Parathyroid adenoma (tissue), 2 donors: Measurements from ENCODE around the gene TLK2.

Experiments used
- H2AFZ ChIP-seq: fragments of 300-600 bp; sonication (generic); one replicate; pipeline ENCODE4 v1.7.0; 2017; ENCODE audit warnings: antibody characterized with exemption, mild to moderate bottlenecking
- H3K27ac ChIP-seq: fragments of 300-600 bp; sonication (generic); one replicate; pipeline ENCODE4 v1.7.0; 2017
- H3K27me3 ChIP-seq: fragments of 300-600 bp; sonication (generic); one replicate; pipeline ENCODE4 v1.7.0; 2017; ENCODE audit warnings: low read length; ENCODE audit not compliant: control insufficient read depth, insufficient read depth
- H3K36me3 ChIP-seq: fragments of 300-600 bp; sonication (generic); one replicate; pipeline ENCODE4 v1.7.0; 2017; ENCODE audit warnings: low read length; ENCODE audit not compliant: control insufficient read depth, insufficient read depth
- H3K4me1 ChIP-seq: fragments of 300-600 bp; sonication (generic); one replicate; pipeline ENCODE4 v1.7.0; 2017; ENCODE audit warnings: control low read depth
- H3K4me2 ChIP-seq: fragments of 300-600 bp; sonication (generic); one replicate; pipeline ENCODE4 v1.7.0; 2017; ENCODE audit warnings: low read length
- H3K4me3 ChIP-seq: fragments of 300-600 bp; sonication (generic); one replicate; pipeline ENCODE4 v1.7.0; 2017; ENCODE audit warnings: low read depth, low read length
- H3K79me2 ChIP-seq: fragments of 300-600 bp; sonication (generic); one replicate; pipeline ENCODE4 v1.7.0; 2017; ENCODE audit warnings: control low read depth
- H3K9ac ChIP-seq: fragments of 300-600 bp; sonication (generic); one replicate; pipeline ENCODE4 v1.7.0; 2017; ENCODE audit warnings: mild to moderate bottlenecking
- H3K9me3 ChIP-seq: fragments of 300-600 bp; sonication (generic); one replicate; pipeline ENCODE4 v1.7.0; 2017; ENCODE audit warnings: low read length; ENCODE audit not compliant: control insufficient read depth
- TF ChIP-seq, protein P1 (sequence below): fragments of 300-600 bp; sonication (generic); IDR thresholded peaks from one replicate; pipeline ENCODE4 v1.7.0; 2017; ENCODE audit warnings: antibody characterized with exemption, mild to moderate bottlenecking
- donor health status: primary hyperparathyroidism.

The TLK2 gene

DNA sequence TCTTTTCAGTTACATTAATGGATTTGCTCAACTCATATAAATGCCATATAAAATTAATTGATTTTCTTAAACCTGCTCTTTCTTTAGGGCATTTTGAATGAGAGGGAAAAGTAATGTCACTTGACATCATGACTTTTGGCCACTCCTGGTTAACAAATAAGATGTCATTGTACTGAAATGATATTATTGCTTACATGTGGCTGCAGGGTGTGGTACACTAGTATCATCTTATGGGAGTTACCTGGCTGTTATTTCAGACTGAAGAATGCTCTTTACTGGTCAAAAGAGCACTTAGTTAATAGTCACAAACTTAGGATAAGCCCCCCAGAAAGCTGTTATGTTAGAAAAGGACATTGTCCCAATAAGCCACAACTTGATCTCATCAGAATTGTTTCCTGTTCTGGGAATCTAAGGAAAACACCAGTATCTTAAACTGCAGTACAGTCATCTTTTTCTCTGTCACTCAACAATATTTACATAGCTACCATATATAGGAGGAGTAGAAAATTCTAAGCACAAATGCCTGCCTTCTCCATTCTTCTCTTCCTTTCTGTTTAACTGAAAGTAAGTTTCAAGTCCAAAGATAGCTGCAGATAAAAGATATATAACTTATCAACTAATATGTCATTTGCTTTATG lies 95.0 kb downstream of the TLK2 start:
- peaks cover 5% of the 10 kb centered on the region for H3K4me1 ChIP-seq
- no peaks in the 10 kb centered on the region for H3K9me3 ChIP-seq
- no peak overlapping the region for H3K4me3 ChIP-seq
- H3K27me3 ChIP-seq: no peaks in the 10 kb centered on the region
- TF ChIP-seq, protein P1, sequence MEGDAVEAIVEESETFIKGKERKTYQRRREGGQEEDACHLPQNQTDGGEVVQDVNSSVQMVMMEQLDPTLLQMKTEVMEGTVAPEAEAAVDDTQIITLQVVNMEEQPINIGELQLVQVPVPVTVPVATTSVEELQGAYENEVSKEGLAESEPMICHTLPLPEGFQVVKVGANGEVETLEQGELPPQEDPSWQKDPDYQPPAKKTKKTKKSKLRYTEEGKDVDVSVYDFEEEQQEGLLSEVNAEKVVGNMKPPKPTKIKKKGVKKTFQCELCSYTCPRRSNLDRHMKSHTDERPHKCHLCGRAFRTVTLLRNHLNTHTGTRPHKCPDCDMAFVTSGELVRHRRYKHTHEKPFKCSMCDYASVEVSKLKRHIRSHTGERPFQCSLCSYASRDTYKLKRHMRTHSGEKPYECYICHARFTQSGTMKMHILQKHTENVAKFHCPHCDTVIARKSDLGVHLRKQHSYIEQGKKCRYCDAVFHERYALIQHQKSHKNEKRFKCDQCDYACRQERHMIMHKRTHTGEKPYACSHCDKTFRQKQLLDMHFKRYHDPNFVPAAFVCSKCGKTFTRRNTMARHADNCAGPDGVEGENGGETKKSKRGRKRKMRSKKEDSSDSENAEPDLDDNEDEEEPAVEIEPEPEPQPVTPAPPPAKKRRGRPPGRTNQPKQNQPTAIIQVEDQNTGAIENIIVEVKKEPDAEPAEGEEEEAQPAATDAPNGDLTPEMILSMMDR: no peak
- H3K36me3 ChIP-seq: no peaks in the 10 kb centered on the region
- peaks cover 6% of the 10 kb centered on the region for H3K79me2 ChIP-seq
- no peak overlapping the region for H3K4me2 ChIP-seq
- peak overlapping the region; percentile 53 for H3K27ac ChIP-seq
- no peak overlapping the region for H3K9ac ChIP-seq
- no peak overlapping the region for H2AFZ ChIP-seq

DNA sequence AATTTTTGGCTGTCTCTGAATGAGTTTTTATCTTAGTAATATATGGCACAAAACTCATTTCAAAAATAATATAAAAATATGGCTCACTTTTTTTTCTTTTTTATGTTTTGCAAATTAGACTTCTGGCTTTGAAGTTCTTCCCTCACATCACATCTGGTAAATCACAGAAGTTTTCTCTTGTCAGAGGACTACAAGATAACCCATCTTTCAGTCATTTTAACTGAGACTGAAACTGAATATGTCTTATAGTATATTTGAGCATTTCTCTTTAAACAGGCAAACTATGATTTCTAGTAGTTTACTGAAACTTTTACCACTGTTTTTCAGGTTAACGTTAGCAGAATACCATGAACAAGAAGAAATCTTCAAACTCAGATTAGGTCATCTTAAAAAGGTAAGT lies 97.8 kb downstream of the TLK2 start:
- TF ChIP-seq, protein P1: no peak
- Histone ChIP-seq H3K27ac (no peak overlapping the region), H3K27me3 (no peaks in the 10 kb centered on the region), H3K36me3 (no peaks in the 10 kb centered on the region), H3K4me2 (no peak overlapping the region), H2AFZ (no peak overlapping the region), H3K9me3 (no peaks in the 10 kb centered on the region), H3K4me1 (peaks cover 5% of the 10 kb centered on the region), H3K4me3 (no peak overlapping the region), H3K79me2 (peaks cover 4% of the 10 kb centered on the region), H3K9ac (no peak overlapping the region)

DNA sequence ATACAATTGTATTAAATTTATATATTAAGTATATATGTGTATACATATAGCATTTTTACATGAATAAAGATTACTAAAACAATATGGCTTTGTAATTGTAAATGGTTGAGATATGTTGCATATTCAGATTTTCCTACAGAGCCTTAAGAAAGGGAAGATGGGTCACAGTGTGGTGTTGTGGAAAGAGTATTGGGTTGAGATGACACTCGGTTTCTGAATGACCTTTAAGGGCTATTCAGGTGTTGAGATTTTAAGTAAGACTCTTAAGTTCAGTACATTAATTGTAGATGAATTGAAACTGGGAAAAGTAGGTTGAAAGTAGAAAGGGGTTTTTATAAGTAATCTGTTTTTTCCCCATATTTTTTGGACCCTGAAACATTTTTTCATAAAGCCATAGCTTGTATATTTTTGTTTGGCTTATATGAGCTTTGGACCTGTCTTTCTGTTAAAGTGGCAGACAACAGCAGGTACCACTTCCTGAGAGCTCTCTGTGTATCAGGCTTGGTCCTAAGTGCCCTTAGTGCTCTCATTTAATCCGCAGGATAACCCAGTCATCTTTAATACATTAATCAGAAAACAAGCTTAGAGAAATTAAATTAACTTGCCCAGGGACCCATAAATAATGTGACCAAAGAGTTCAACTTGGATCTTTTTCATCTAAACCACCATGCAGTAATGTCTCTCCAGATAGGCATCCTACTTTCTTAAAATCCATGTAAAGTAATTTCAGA lies 100.3 kb downstream of the TLK2 start:
- H3K9ac ChIP-seq: no peak overlapping the region
- H3K79me2 ChIP-seq: peaks cover 4% of the 10 kb centered on the region
- H3K4me2 ChIP-seq: no peak overlapping the region
- no peaks in the 10 kb centered on the region for H3K36me3 ChIP-seq
- no peaks in the 10 kb centered on the region for H3K27me3 ChIP-seq
- TF ChIP-seq, protein P1: no peak
- no peak overlapping the region for H3K27ac ChIP-seq
- no peaks in the 10 kb centered on the region for H3K4me1 ChIP-seq
- no peaks in the 10 kb centered on the region for H3K9me3 ChIP-seq
- no peak overlapping the region for H2AFZ ChIP-seq
- no peak overlapping the region for H3K4me3 ChIP-seq

DNA sequence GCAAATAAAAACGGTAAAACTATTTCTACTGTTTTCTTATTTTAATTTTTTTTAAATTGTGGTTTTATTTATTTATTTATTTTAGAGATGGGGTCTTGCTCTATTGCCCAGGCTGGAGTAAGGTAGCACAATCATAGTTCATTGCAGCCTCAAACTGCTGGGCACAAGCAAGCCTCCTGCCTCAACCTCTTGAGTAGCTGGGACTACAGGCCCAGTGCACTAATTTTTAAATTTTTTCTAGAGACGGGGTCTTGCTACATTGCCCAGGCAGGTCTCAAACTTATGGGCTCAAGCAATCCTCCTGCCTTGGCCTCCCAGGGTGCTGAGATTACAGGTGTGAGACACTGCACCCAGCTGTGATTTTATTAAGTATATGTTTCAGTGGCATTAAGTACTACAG lies 102.3 kb downstream of the TLK2 start:
- no peak overlapping the region for H3K9ac ChIP-seq
- H3K27ac ChIP-seq: no peak overlapping the region
- no peaks in the 10 kb centered on the region for H3K9me3 ChIP-seq
- H3K36me3 ChIP-seq: no peaks in the 10 kb centered on the region
- no peak overlapping the region for H2AFZ ChIP-seq
- TF ChIP-seq, protein P1: no peak
- H3K4me1 ChIP-seq: no peaks in the 10 kb centered on the region
- no peaks in the 10 kb centered on the region for H3K27me3 ChIP-seq
- H3K4me3 ChIP-seq: no peak overlapping the region
- no peaks in the 10 kb centered on the region for H3K79me2 ChIP-seq
- H3K4me2 ChIP-seq: no peak overlapping the region

DNA sequence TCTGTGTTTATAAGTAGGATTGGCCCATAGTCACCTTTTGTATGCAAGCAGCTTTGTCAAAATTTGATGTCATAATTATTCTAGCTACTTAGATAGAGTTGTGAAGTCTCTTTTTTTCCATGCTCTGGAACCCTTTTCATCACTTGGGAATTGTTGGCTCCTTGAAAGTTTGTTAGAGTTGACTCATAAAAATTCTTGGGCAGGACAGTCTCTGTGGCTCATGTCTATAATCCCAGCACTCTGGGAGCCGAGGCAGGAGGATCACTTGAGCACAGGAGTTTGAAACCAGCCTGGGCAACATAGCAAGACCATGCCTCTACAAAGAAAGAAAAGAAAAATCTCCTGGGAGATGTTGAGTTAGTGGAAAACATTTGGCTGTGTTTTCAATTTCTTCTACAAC lies 103.1 kb downstream of the TLK2 start:
- H3K4me2 ChIP-seq: no peak overlapping the region
- no peak overlapping the region for H3K27ac ChIP-seq
- no peaks in the 10 kb centered on the region for H3K79me2 ChIP-seq
- H3K36me3 ChIP-seq: no peaks in the 10 kb centered on the region
- no peaks in the 10 kb centered on the region for H3K27me3 ChIP-seq
- no peak overlapping the region for H2AFZ ChIP-seq
- H3K9me3 ChIP-seq: no peaks in the 10 kb centered on the region
- H3K4me3 ChIP-seq: no peak overlapping the region
- no peaks in the 10 kb centered on the region for H3K4me1 ChIP-seq
- TF ChIP-seq, protein P1: no peak
- no peak overlapping the region for H3K9ac ChIP-seq
